RWPE2 (cell line): ENCODE results near the gene ZBTB20.
A peak's percentile ranks its signal among the peaks of the same experiment; 100 is the strongest.

Experiments
- ATAC-seq: fragments of 200-7000 bp; cut with Tn5 transposase; 3 replicates; pipeline ENCODE4 v1.9.1; 2021; ENCODE audit warnings: low read depth
- DNase-seq: peaks from one replicate; pipeline ENCODE4 v3.0.0-alpha.2; 2020; ENCODE audit warnings: low spot score
- H3K27ac ChIP-seq: fragments of 450-650 bp; 2 replicates; pipeline ENCODE4 v1.5.1; 2017; ENCODE audit warnings: mild to moderate bottlenecking; ENCODE audit not compliant: poor library complexity, severe bottlenecking
- H3K27me3 ChIP-seq: fragments of 250-450 bp; sonication (Bioruptor Pico); 2 replicates; pipeline ENCODE4 v1.5.1; 2021; ENCODE audit warnings: mild to moderate bottlenecking, moderate library complexity; ENCODE audit not compliant: insufficient read depth, poor library complexity, severe bottlenecking
- H3K36me3 ChIP-seq: fragments of 250-450 bp; sonication (Bioruptor Pico); 2 replicates; pipeline ENCODE4 v1.5.1; 2020; ENCODE audit warnings: low read depth, mild to moderate bottlenecking, moderate library complexity
- H3K4me1 ChIP-seq: fragments of 250-450 bp; sonication (Bioruptor Pico); 2 replicates; pipeline ENCODE4 v1.5.1; 2021; ENCODE audit warnings: mild to moderate bottlenecking, moderate library complexity; ENCODE audit not compliant: insufficient read depth, poor library complexity, severe bottlenecking
- H3K4me3 ChIP-seq: fragments of 250-450 bp; sonication (Bioruptor Pico); 2 replicates; pipeline ENCODE4 v1.5.1; 2021; ENCODE audit warnings: mild to moderate bottlenecking, moderate library complexity; ENCODE audit not compliant: severe bottlenecking
- H3K9me3 ChIP-seq: fragments of 250-450 bp; sonication (Bioruptor Pico); 2 replicates; pipeline ENCODE4 v1.5.1; 2021; ENCODE audit warnings: mild to moderate bottlenecking, moderate library complexity; ENCODE audit not compliant: severe bottlenecking
- TF ChIP-seq, protein P1 (sequence below): fragments of 450-650 bp; IDR thresholded peaks from one replicate; pipeline ENCODE4 v1.5.1; 2017; ENCODE audit warnings: mild to moderate bottlenecking, moderate library complexity; ENCODE audit not compliant: poor library complexity, severe bottlenecking

ZBTB20 gene

DNA sequence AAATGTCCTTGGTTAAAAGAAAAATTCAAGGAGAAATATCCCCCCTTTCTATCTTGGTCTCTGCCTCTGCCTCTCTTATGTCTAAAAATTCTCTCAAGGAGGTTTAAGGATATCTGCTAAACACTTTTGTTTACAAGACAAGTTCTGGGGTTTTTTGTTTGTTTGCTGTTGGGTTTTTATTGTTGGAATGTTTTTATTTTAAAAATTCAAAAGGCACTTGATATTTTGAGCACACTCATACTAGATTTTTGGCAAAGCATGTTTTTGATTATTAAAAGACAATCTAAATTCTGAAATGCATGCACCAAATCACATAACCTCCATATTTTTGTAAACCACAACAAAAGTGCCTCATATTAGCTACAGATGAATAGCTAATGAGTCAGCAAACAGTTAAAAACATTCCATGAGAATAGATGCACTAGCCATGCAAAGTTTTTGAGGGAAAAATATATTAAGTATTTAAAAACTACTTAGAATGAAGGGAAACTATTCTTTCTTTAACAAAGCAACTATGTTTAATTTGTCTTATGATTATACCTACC is 84.6 kb downstream of the ZBTB20 start:
- Histone ChIP-seq H3K27me3 (no peaks in the 10 kb centered on the region), H3K27ac (no peak overlapping the region), H3K36me3 (no peaks in the 10 kb centered on the region), H3K9me3 (no peaks in the 10 kb centered on the region), H3K4me1 (peaks cover 5% of the 10 kb centered on the region), H3K4me3 (no peak overlapping the region)
- DNase-seq: no peak
- peak; percentile 49; the same call in 1 of the 3 replicates for ATAC-seq
- TF ChIP-seq, protein P1, sequence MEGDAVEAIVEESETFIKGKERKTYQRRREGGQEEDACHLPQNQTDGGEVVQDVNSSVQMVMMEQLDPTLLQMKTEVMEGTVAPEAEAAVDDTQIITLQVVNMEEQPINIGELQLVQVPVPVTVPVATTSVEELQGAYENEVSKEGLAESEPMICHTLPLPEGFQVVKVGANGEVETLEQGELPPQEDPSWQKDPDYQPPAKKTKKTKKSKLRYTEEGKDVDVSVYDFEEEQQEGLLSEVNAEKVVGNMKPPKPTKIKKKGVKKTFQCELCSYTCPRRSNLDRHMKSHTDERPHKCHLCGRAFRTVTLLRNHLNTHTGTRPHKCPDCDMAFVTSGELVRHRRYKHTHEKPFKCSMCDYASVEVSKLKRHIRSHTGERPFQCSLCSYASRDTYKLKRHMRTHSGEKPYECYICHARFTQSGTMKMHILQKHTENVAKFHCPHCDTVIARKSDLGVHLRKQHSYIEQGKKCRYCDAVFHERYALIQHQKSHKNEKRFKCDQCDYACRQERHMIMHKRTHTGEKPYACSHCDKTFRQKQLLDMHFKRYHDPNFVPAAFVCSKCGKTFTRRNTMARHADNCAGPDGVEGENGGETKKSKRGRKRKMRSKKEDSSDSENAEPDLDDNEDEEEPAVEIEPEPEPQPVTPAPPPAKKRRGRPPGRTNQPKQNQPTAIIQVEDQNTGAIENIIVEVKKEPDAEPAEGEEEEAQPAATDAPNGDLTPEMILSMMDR: no peak

- ATAC-seq (no peak), DNase-seq (no peak)
- H3K4me1 ChIP-seq: peaks cover 5% of the 10 kb centered on the region
- TF ChIP-seq, protein P1: no peak
- no peak overlapping the region for H3K4me3 ChIP-seq
- no peaks in the 10 kb centered on the region for H3K36me3 ChIP-seq
- H3K27ac ChIP-seq: no peak overlapping the region
- H3K27me3 ChIP-seq: no peaks in the 10 kb centered on the region
- H3K9me3 ChIP-seq: no peaks in the 10 kb centered on the region
Observed at GRCh38 chr3:115062009-115062408, 85.1 kb downstream of the ZBTB20 start.

DNA sequence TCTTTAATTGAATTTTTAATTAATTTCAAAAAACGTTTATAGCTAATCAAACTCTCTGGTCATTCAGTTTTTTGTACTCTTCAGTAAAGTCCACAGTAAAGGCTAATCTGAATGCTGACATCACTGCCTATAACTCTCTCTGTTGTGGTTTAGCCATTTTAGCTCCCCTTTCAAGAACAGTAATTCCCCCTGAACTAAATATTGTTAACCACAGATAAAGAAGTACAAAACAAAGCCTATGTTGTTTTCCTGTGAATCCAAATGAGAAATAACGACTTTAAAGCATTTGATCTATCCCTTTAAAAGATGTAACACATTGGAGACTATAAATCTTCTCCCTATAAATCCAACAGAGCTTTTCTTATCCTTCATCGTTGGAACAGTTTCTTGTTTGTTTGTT is 94.2 kb downstream of the ZBTB20 start:
- ATAC-seq: no peak
- no peaks in the 10 kb centered on the region for H3K27me3 ChIP-seq
- H3K27ac ChIP-seq: no peak overlapping the region
- no peaks in the 10 kb centered on the region for H3K9me3 ChIP-seq
- TF ChIP-seq, protein P1: no peak
- no peaks in the 10 kb centered on the region for H3K36me3 ChIP-seq
- no peak for DNase-seq
- H3K4me3 ChIP-seq: no peak overlapping the region
- no peaks in the 10 kb centered on the region for H3K4me1 ChIP-seq

DNA sequence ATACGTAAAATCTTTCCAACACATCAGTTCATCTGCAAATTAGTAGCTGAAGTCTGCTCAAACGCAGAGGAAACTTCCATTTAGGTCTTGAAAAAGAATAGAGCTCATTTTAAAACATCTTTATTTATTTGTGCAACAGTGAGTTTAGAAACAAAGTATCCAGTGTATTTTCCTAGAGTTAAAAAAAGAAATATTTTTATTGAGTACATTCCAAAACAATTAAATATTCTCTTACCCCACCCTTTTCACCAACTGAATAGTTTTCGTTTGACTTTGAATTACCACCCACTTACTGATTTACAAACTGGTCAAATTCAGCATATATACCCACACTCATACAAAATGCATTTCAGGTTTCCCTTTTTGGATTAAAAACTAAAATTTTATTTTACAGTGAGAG is 104.7 kb downstream of the ZBTB20 start:
- no peak overlapping the region for H3K4me3 ChIP-seq
- TF ChIP-seq, protein P1: no peak
- no peaks in the 10 kb centered on the region for H3K36me3 ChIP-seq
- DNase-seq (no peak), ATAC-seq (no peak)
- no peaks in the 10 kb centered on the region for H3K4me1 ChIP-seq
- H3K27ac ChIP-seq: no peak overlapping the region
- H3K27me3 ChIP-seq: no peaks in the 10 kb centered on the region
- no peaks in the 10 kb centered on the region for H3K9me3 ChIP-seq

DNA sequence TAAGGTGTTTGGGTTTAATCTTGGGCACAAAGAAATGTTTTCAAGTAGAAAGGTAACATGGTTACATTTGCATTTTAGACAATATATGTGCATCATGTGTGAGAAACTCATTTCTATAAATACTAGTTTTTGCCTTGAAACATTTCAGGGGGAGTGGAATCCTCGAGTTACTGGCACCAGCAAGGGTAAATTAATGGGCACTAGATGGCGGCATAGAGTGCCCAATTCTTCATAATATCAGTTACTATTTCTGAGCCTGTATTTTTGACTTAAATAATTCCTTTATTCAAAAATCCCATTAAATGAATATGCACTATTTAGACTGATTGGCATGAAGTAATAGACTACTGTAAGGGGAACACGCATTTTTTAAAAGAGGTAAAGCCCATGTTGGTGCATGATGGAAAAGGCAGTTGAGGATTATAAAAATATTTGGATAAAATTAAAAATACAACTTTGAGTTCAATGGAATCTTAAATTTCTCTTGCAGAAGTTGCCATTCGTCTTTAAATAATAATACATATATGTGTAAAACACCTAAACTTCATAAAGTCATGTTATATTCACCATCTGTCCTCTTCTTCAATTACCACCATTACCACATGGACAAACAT is 106.3 kb downstream of the ZBTB20 start:
- DNase-seq (no peak), ATAC-seq (0 out of 3 replicates have a peak, but pooled peaks have one; percentile 48)
- TF ChIP-seq, protein P1: peak; percentile 90
- Histone ChIP-seq H3K4me1 (no peaks in the 10 kb centered on the region), H3K9me3 (no peaks in the 10 kb centered on the region), H3K4me3 (no peak overlapping the region), H3K27ac (no peak overlapping the region), H3K27me3 (no peaks in the 10 kb centered on the region), H3K36me3 (no peaks in the 10 kb centered on the region)
